ENCODE data around the gene PTPN13. TPM values are rescaled to one million over a fixed set of nuclear protein-coding genes. Genes with fewer than 3 reads are reported as not detected.

Gene PTPN13
- total and polyA plus RNA-seq, 5 experiments from 2014 or later, result not detected

GRCh38 chr4:86769794-86770193, 175.7 kb downstream of the PTPN13 start:
- Mint-ChIP-seq H3K27me3 (peaks cover 0 to 4% (median 2%) of the 10 kb centered on the region in 5 donors), H3K9me3 (no peaks in the 10 kb centered on the region), H3K27ac (no peak overlapping the region), H3K4me1 (no peaks in the 10 kb centered on the region), H3K36me3 (no peaks in the 10 kb centered on the region), H3K4me3 (no peak overlapping the region)
- ATAC-seq, result no peak
- no peak for DNase-seq
- POLR2A ChIA-PET, result no interaction called here

- Mint-ChIP-seq H3K27me3 (peaks cover 0 to 5% (median 2%) of the 10 kb centered on the region in 5 donors), H3K27ac (no peak overlapping the region), H3K9me3 (no peaks in the 10 kb centered on the region), H3K4me3 (no peak overlapping the region), H3K36me3 (no peaks in the 10 kb centered on the region), H3K4me1 (no peaks in the 10 kb centered on the region)
- POLR2A ChIA-PET, result no interaction called here
- no peak for DNase-seq
- ATAC-seq, result no peak
These were observed 177.0 kb downstream of the PTPN13 start for GRCh38 chr4:86771141-86771540.

- POLR2A ChIA-PET, result no interaction called here
- no peak for ATAC-seq
- no peak overlapping the region for H3K4me3 Mint-ChIP-seq
- no peaks in the 10 kb centered on the region for H3K36me3 Mint-ChIP-seq
- no peak overlapping the region for H3K27ac Mint-ChIP-seq
- no peaks in the 10 kb centered on the region for H3K9me3 Mint-ChIP-seq
- no peak for DNase-seq
- no peaks in the 10 kb centered on the region for H3K4me1 Mint-ChIP-seq
- peaks cover 1 to 11% (median 6%) of the 10 kb centered on the region in 5 donors for H3K27me3 Mint-ChIP-seq
These were observed 180.9 kb downstream of the PTPN13 start for GRCh38 chr4:86775061-86775460.

GRCh38 chr4:86778175-86778574, 184.1 kb downstream of the PTPN13 start:
- H3K36me3 Mint-ChIP-seq, result no peaks in the 10 kb centered on the region
- peaks cover 3 to 11% (median 6%) of the 10 kb centered on the region in 5 donors for H3K27me3 Mint-ChIP-seq
- no peaks in the 10 kb centered on the region for H3K4me1 Mint-ChIP-seq
- no peaks in the 10 kb centered on the region for H3K9me3 Mint-ChIP-seq
- ATAC-seq (no peak), DNase-seq (no peak)
- H3K27ac Mint-ChIP-seq, result no peak overlapping the region
- POLR2A ChIA-PET, result no interaction called here
- no peak overlapping the region for H3K4me3 Mint-ChIP-seq

GRCh38 chr4:86788826-86789225, 194.7 kb downstream of the PTPN13 start:
- POLR2A ChIA-PET, result no interaction called here
- peaks cover 0 to 10% (median 0%) of the 10 kb centered on the region in 9 donors for H3K9me3 Mint-ChIP-seq
- peaks cover 0 to 22% (median 5%) of the 10 kb centered on the region in 5 donors for H3K27me3 Mint-ChIP-seq
- DNase-seq, result no peak
- H3K4me3 Mint-ChIP-seq, result no peak overlapping the region
- no peaks in the 10 kb centered on the region for H3K36me3 Mint-ChIP-seq
- no peaks in the 10 kb centered on the region for H3K4me1 Mint-ChIP-seq
- ATAC-seq, result no peak
- H3K27ac Mint-ChIP-seq, result peak overlapping the region in 1 of 10 donors; percentile 9

- H3K4me1 Mint-ChIP-seq, result no peaks in the 10 kb centered on the region
- POLR2A ChIA-PET, result no interaction called here
- peaks cover 0 to 22% (median 5%) of the 10 kb centered on the region in 5 donors for H3K27me3 Mint-ChIP-seq
- DNase-seq (no peak), ATAC-seq (no peak)
- H3K27ac Mint-ChIP-seq, result no peak overlapping the region
- H3K9me3 Mint-ChIP-seq, result peaks cover 0 to 20% (median 2%) of the 10 kb centered on the region in 9 donors
- no peak overlapping the region for H3K4me3 Mint-ChIP-seq
- no peaks in the 10 kb centered on the region for H3K36me3 Mint-ChIP-seq
These were observed 197.0 kb downstream of the PTPN13 start for GRCh38 chr4:86791126-86791525.

GRCh38 chr4:86809809-86810208, 215.7 kb downstream of the PTPN13 start:
- Mint-ChIP-seq H3K36me3 (no peaks in the 10 kb centered on the region), H3K4me3 (no peak overlapping the region), H3K27me3 (peaks cover 0 to 10% (median 0%) of the 10 kb centered on the region in 5 donors), H3K9me3 (peaks cover 0 to 3% (median 0%) of the 10 kb centered on the region in 9 donors), H3K4me1 (no peaks in the 10 kb centered on the region), H3K27ac (no peak overlapping the region)
- no peak for DNase-seq
- POLR2A ChIA-PET, result no interaction called here
- no peak for ATAC-seq

- POLR2A ChIA-PET, result no interaction called here
- Mint-ChIP-seq H3K4me3 (no peak overlapping the region), H3K36me3 (peaks cover 0 to 8% (median 2%) of the 10 kb centered on the region in 3 donors), H3K4me1 (no peaks in the 10 kb centered on the region), H3K27me3 (peaks cover 0 to 10% (median 0%) of the 10 kb centered on the region in 5 donors), H3K9me3 (peaks cover 0 to 11% (median 7%) of the 10 kb centered on the region in 9 donors), H3K27ac (no peak overlapping the region)
- ATAC-seq, result no peak
- DNase-seq, result no peak
These were observed 216.7 kb downstream of the PTPN13 start for GRCh38 chr4:86810847-86811246.

GRCh38 chr4:86815653-86816052, 221.5 kb downstream of the PTPN13 start:
- Mint-ChIP-seq H3K9me3 (peaks cover 0 to 21% (median 13%) of the 10 kb centered on the region in 9 donors), H3K27me3 (peaks cover 0 to 9% (median 4%) of the 10 kb centered on the region in 5 donors), H3K4me3 (no peak overlapping the region), H3K36me3 (peaks cover 0 to 15% (median 2%) of the 10 kb centered on the region in 3 donors), H3K27ac (no peak overlapping the region), H3K4me1 (no peaks in the 10 kb centered on the region)
- ATAC-seq, result no peak
- no peak for DNase-seq
- POLR2A ChIA-PET, result no interaction called here

- ATAC-seq, result no peak
- Mint-ChIP-seq H3K4me3 (no peak overlapping the region), H3K4me1 (no peaks in the 10 kb centered on the region), H3K9me3 (peaks cover 0 to 21% (median 13%) of the 10 kb centered on the region in 9 donors), H3K27ac (no peak overlapping the region), H3K36me3 (peaks cover 0 to 15% (median 2%) of the 10 kb centered on the region in 3 donors), H3K27me3 (peaks cover 0 to 9% (median 4%) of the 10 kb centered on the region in 5 donors)
- no peak for DNase-seq
- POLR2A ChIA-PET, result no interaction called here
These were observed 222.6 kb downstream of the PTPN13 start for GRCh38 chr4:86816501-86817273.

GRCh38 chr4:86818211-86818610, 224.1 kb downstream of the PTPN13 start:
- no peak for ATAC-seq
- Mint-ChIP-seq H3K4me3 (no peak overlapping the region), H3K27me3 (peaks cover 0 to 9% (median 0%) of the 10 kb centered on the region in 5 donors), H3K9me3 (peaks cover 0 to 21% (median 13%) of the 10 kb centered on the region in 9 donors), H3K27ac (no peak overlapping the region), H3K36me3 (peaks cover 0 to 15% (median 2%) of the 10 kb centered on the region in 3 donors), H3K4me1 (no peaks in the 10 kb centered on the region)
- POLR2A ChIA-PET, result no interaction called here
- no peak for DNase-seq

GRCh38 chr4:86818841-86819240, 224.7 kb downstream of the PTPN13 start:
- H3K27ac Mint-ChIP-seq, result no peak overlapping the region
- ATAC-seq, result no peak
- H3K36me3 Mint-ChIP-seq, result peaks cover 0 to 15% (median 2%) of the 10 kb centered on the region in 3 donors
- H3K27me3 Mint-ChIP-seq, result peaks cover 0 to 9% (median 0%) of the 10 kb centered on the region in 5 donors
- DNase-seq, result no peak
- POLR2A ChIA-PET, result no interaction called here
- peaks cover 0 to 21% (median 13%) of the 10 kb centered on the region in 9 donors for H3K9me3 Mint-ChIP-seq
- no peaks in the 10 kb centered on the region for H3K4me1 Mint-ChIP-seq
- H3K4me3 Mint-ChIP-seq, result no peak overlapping the region

- POLR2A ChIA-PET, result no interaction called here
- H3K36me3 Mint-ChIP-seq, result peaks cover 0 to 15% (median 2%) of the 10 kb centered on the region in 3 donors
- H3K4me1 Mint-ChIP-seq, result no peaks in the 10 kb centered on the region
- peaks cover 0 to 9% (median 0%) of the 10 kb centered on the region in 5 donors for H3K27me3 Mint-ChIP-seq
- H3K27ac Mint-ChIP-seq, result no peak overlapping the region
- no peak overlapping the region for H3K4me3 Mint-ChIP-seq
- ATAC-seq (no peak), DNase-seq (no peak)
- peaks cover 0 to 18% (median 13%) of the 10 kb centered on the region in 9 donors for H3K9me3 Mint-ChIP-seq
These were observed 225.4 kb downstream of the PTPN13 start for GRCh38 chr4:86819561-86819960.

Measured in naive thymus-derived CD8-positive, alpha-beta T cell (primary cell).